CD14-positive monocyte (primary cell): Measurements from ENCODE around the gene CASK. TPM values are rescaled to one million over a fixed set of nuclear protein-coding genes. Genes with fewer than 3 reads are reported as not detected.

Experiments
- DNase-seq, 3 donors: peaks; one replicate each; pipeline ENCODE4 v3.0.0-alpha.2; 2011 to 2022
- H2AFZ ChIP-seq: 2 replicates; pipeline ENCODE4 v1.6.0; 2012; ENCODE audit warnings: mild to moderate bottlenecking, low read depth, low read length, inconsistent platforms; ENCODE audit not compliant: insufficient read depth, poor library complexity, severe bottlenecking
- H3K27ac ChIP-seq, 2 donors: 1 replicate in 1 of 2; 2 replicates in 1 of 2; pipeline ENCODE4 v1.5.1; 2012 to 2013; ENCODE audit warnings: low read length in 2 of 2, control low read depth in 1 of 2, inconsistent platforms in 1 of 2, low read depth in 1 of 2, mild to moderate bottlenecking in 1 of 2
- H3K27me3 ChIP-seq, 2 donors: one replicate each; pipeline versions ENCODE4 v1.6.0 to v1.6.1; 2011 to 2013; ENCODE audit warnings: low read length in 2 of 2; ENCODE audit not compliant: control insufficient read depth in 2 of 2, insufficient read depth in 2 of 2
- H3K36me3 ChIP-seq, 2 donors: replicated peaks in 1 of 2; 1 replicate in 1 of 2; 2 replicates in 1 of 2; pipeline versions ENCODE4 v1.5.1 to v1.6.1; 2012 to 2013; ENCODE audit warnings: low read length in 2 of 2, control low read depth in 1 of 2, inconsistent platforms in 1 of 2, mild to moderate bottlenecking in 1 of 2; ENCODE audit not compliant: insufficient read depth in 2 of 2, control insufficient read depth in 1 of 2
- H3K4me1 ChIP-seq, 2 donors: 1 replicate in 1 of 2; 2 replicates in 1 of 2; pipeline versions ENCODE4 v1.5.1 to v1.6.1; 2012 to 2013; ENCODE audit warnings: low read length in 2 of 2, control low read depth in 1 of 2, inconsistent platforms in 1 of 2, mild to moderate bottlenecking in 1 of 2, moderate library complexity in 1 of 2; ENCODE audit not compliant: insufficient read depth in 2 of 2, control insufficient read depth in 1 of 2
- H3K4me2 ChIP-seq: replicated peaks from 2 replicates; pipeline ENCODE3; 2012; ENCODE audit warnings: low read length, moderate library complexity, mild to moderate bottlenecking; ENCODE audit not compliant: poor library complexity, severe bottlenecking; ENCODE audit errors: extremely low read depth
- H3K4me3 ChIP-seq, 3 experiments: fragments of 200-600 bp in 1 of 3; sonication (generic) in 1 of 3; replicated peaks in 1 of 3; 1 replicate in 2 of 3; 2 replicates in 1 of 3; pipeline ENCODE4 v1.5.1; 2011 to 2013; ENCODE audit warnings: low read length in 3 of 3, mild to moderate bottlenecking in 3 of 3, control low read depth in 2 of 3, low read depth in 2 of 3, inconsistent platforms in 1 of 3, moderate library complexity in 1 of 3
- H3K79me2 ChIP-seq: 2 replicates; pipeline ENCODE4 v1.6.0; 2012; ENCODE audit warnings: mild to moderate bottlenecking, control low read depth, inconsistent platforms, low read length, moderate library complexity; ENCODE audit not compliant: insufficient read depth
- H3K9ac ChIP-seq: 2 replicates; pipeline ENCODE4 v1.6.0; 2017; ENCODE audit warnings: low read length, mild to moderate bottlenecking; ENCODE audit not compliant: insufficient read depth, poor library complexity, severe bottlenecking
- H3K9me3 ChIP-seq, 2 donors: replicated peaks in 1 of 2; 1 replicate in 1 of 2; 2 replicates in 1 of 2; pipeline versions ENCODE4 v1.5.1 to v1.6.1; 2012 to 2013; ENCODE audit warnings: low read length in 2 of 2, control low read depth in 1 of 2; ENCODE audit not compliant: control insufficient read depth in 1 of 2, insufficient read depth in 1 of 2
- H4K20me1 ChIP-seq: 2 replicates; pipeline ENCODE4 v1.6.0; 2012; ENCODE audit warnings: mild to moderate bottlenecking, low read length, control low read depth, moderate library complexity; ENCODE audit not compliant: insufficient read depth
- H3K27ac Mint-ChIP-seq, 7 donors: one replicate each; pipeline ENCODE4 v1.8.0; 2020; ENCODE audit warnings: mild to moderate bottlenecking in 7 of 7, mixed read lengths in 7 of 7, moderate library complexity in 6 of 7, inconsistent platforms in 2 of 7
- H3K27me3 Mint-ChIP-seq, 3 donors: one replicate each; pipeline ENCODE4 v1.8.0; 2021 to 2022; ENCODE audit warnings: low read depth in 3 of 3, mild to moderate bottlenecking in 3 of 3, mixed read lengths in 3 of 3, moderate library complexity in 3 of 3, inconsistent platforms in 1 of 3
- H3K36me3 Mint-ChIP-seq, 2 donors: one replicate each; pipeline ENCODE4 v1.8.0; 2020; ENCODE audit warnings: mixed read lengths in 2 of 2, inconsistent platforms in 1 of 2, mild to moderate bottlenecking in 1 of 2
- H3K4me1 Mint-ChIP-seq: one replicate; pipeline ENCODE4 v1.8.0; 2020; ENCODE audit warnings: mild to moderate bottlenecking, mixed read lengths
- H3K4me3 Mint-ChIP-seq, 2 donors: one replicate each; pipeline ENCODE4 v1.8.0; 2020; ENCODE audit warnings: mild to moderate bottlenecking in 2 of 2, mixed read lengths in 2 of 2, moderate library complexity in 1 of 2
- H3K9me3 Mint-ChIP-seq, 7 donors: one replicate each; pipeline ENCODE4 v1.8.0; 2020 to 2022; ENCODE audit warnings: mixed read lengths in 7 of 7, mild to moderate bottlenecking in 6 of 7, moderate library complexity in 6 of 7, inconsistent platforms in 2 of 7
- CTCF ChIP-seq: fragments of 200-600 bp; IDR thresholded peaks from one replicate; pipeline ENCODE4 v1.8.0; 2022; ENCODE audit warnings: antibody characterized with exemption, mild to moderate bottlenecking
- WGBS: methylation state at CpG from one replicate; pipeline ENCODE4 v1.1.5; 2013; ENCODE audit warnings: missing lambda C conversion rate; ENCODE audit not compliant: insufficient coverage; 5-methylcytosine and 5-hydroxymethylcytosine counted together
- intact Hi-C, 2 donors: fragments of 100-400 bp; cut with micrococcal nuclease; formaldehyde crosslinking; loops; one replicate each; pipeline versions ENCODE4 v1.15.0 to v1.15.1; 2023
- polyA plus RNA-seq, 3 donors: library from polyadenylated mRNA; depleted of rRNA in 1 of 3; unstranded in 2 of 3; stranded (reverse) in 1 of 3; fragments of 300-500 nt in 2 of 3; fragments of >200 nt in 1 of 3; fragmentation: Illumina TruSeq in 2 of 3; gene quantifications; 1 replicate in 2 of 3; 2 replicates in 1 of 3; pipeline ENCODE4 v1.2.3, GENCODE V29; 2012 to 2021

The CASK gene
- polyA plus RNA-seq, 3 donors: 0.48 to 7.4 (median 2.5) TPM

GRCh38 chrX:41885724-41886123 lies 37.6 kb downstream of the CASK start:
- no peak overlapping the region for H2AFZ ChIP-seq
- no peak overlapping the region for H3K27ac ChIP-seq
- H3K4me2 ChIP-seq: no peak overlapping the region
- no peaks in the 10 kb centered on the region for H3K79me2 ChIP-seq
- Mint-ChIP-seq H3K9me3 (peaks cover 0 to 3% (median 2%) of the 10 kb centered on the region in 7 donors), H3K4me1 (peaks cover 10% of the 10 kb centered on the region), H3K27ac (no peak overlapping the region), H3K4me3 (no peak overlapping the region), H3K36me3 (peaks cover 0 to 3% of the 10 kb centered on the region in 2 donors), H3K27me3 (peaks cover 0 to 6% (median 0%) of the 10 kb centered on the region in 3 donors)
- no peak for TF ChIP-seq CTCF
- DNase-seq: no peak
- WGBS: no CpG with 5 or more reads among the region's 1 CpG
- H3K36me3 ChIP-seq: no peaks in the 10 kb centered on the region
- H3K4me1 ChIP-seq: peaks cover 6 to 10% of the 10 kb centered on the region in 2 donors
- H3K9ac ChIP-seq: no peak overlapping the region
- no peaks in the 10 kb centered on the region for H4K20me1 ChIP-seq
- intact Hi-C loops: no loop called here
- H3K4me3 ChIP-seq: no peak overlapping the region
- peaks cover 0 to 3% of the 10 kb centered on the region in 2 donors for H3K27me3 ChIP-seq
- no peaks in the 10 kb centered on the region for H3K9me3 ChIP-seq

GRCh38 chrX:41881166-41881565 lies 42.2 kb downstream of the CASK start:
- no peak overlapping the region for H3K4me3 ChIP-seq
- intact Hi-C loops: no loop called here
- no peaks in the 10 kb centered on the region for H3K9me3 ChIP-seq
- no peaks in the 10 kb centered on the region for H3K36me3 ChIP-seq
- no CpG with 5 or more reads among the region's 1 CpG for WGBS
- peaks cover 0 to 3% of the 10 kb centered on the region in 2 donors for H3K27me3 ChIP-seq
- H3K4me2 ChIP-seq: no peak overlapping the region
- H2AFZ ChIP-seq: no peak overlapping the region
- H3K4me1 Mint-ChIP-seq: peaks cover 20% of the 10 kb centered on the region
- DNase-seq: peak; percentile 0 to 5 (median 1)
- no peaks in the 10 kb centered on the region for H3K36me3 Mint-ChIP-seq
- H3K9ac ChIP-seq: no peak overlapping the region
- H3K27ac ChIP-seq: no peak overlapping the region
- TF ChIP-seq CTCF: no peak
- H3K4me1 ChIP-seq: peaks cover 10 to 15% of the 10 kb centered on the region in 2 donors
- H4K20me1 ChIP-seq: peaks cover 13% of the 10 kb centered on the region
- H3K27ac Mint-ChIP-seq: no peak overlapping the region
- peak overlapping the region in 1 of 2 donors; percentile 46 for H3K4me3 Mint-ChIP-seq
- peaks cover 0 to 4% (median 1%) of the 10 kb centered on the region in 3 donors for H3K27me3 Mint-ChIP-seq
- H3K79me2 ChIP-seq: no peaks in the 10 kb centered on the region
- peaks cover 0 to 2% (median 0%) of the 10 kb centered on the region in 7 donors for H3K9me3 Mint-ChIP-seq
